ENCODE data around the gene RBKS.
"Not testable (repeated sequence)": the region's sequence is repeated elsewhere in the genome, so short reads cannot be mapped to it uniquely, and the experiment has no call there.

RBKS gene

DNA sequence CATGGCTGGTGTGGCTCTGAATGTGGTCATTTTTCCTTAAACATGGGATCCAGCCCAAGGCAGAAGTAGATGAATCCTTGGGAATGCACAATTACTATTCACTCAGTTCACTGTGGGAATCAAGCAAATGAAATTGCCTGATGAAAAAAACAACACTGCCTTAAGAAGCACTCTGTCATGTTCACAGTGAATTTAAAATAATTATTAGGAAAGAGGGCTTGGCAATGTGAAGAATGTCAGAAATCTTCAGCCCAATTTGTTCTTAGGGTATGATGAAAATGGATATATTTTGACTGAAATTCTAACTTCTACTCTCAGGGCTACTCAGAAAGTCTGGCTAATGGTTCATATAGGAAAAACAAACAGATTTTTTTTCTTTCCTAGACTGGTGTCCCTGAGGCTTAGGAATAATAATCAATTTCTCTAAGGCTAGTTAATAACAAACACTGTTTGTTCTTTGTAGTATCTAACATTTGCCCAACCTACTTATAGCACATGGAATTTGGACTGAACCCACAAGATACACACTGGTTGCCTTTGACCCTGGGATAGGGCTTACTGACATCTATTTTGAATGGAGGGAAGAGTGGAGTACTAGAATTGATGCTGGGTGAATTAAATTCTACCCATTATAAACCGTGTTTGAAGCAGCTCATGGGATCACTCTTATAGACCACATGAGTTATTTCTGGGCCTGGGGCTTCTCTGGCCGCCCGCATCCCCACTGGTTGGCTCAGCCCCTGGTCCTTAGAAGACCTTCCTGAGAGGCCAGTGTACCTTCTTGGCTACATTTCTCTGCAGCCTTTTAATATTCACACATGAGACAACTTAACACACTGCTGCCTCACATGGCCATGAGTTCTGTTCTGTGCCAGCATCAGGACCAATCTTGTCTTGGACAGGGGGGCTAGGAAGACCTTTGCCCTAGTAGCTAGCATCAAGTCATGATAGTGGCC, 127.0 kb downstream of the RBKS start:
- DNase-seq (ENCODE audit: low read depth in 2 of 2) = no peak

DNA sequence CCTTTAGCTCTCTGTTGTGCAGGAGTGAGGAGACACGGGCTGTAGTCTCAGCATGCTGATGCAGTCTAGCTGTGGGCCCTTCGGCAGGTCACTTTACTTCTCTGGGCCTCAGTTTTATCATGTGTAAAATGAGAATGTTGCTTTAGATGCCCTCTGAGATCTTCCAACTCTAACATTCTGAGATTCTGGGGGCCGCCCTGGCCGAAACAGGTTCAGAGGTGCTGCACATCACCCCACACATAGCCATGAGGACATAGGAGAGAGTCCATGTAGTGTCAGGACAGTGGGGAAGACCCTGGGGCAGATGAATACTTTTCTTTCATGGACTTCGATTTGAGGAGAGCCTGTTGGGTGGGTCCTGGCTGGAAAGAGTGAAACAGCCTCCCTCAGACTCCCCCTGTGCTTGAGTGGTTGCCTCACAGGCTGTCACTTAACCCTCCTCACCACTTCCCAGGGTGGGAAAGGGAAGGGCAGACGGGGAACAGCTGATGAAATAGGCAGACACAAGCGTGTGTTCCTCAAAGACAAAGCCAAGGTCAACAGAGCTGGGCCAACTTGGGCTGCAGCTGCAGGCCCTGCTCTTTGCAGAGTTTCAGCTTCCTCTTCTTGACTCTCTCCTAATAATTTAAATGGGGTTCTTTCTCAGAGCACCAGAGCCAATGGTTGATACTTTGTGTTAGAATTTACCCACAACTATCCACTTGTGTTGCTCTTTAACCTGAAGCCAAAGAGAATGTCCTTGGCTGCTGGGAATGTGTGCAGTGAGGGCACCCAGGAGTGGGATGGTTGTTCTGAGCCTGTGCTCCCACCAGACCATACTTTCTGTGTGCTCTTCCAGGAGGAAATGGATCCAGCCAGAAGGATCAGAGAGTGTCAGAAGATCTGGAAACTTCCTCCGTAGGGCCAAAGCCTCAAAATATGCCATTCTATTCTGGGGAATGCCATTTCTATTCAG, 133.4 kb downstream of the RBKS start:
- no peak for DNase-seq (ENCODE audit: low read depth in 2 of 2)

GRCh38 chr2:27756091-27756490, 134.1 kb downstream of the RBKS start:
- DNase-seq (ENCODE audit: low read depth in 2 of 2) = no peak

- no peak for DNase-seq (ENCODE audit: low read depth in 2 of 2)
These were observed 135.4 kb downstream of the RBKS start for GRCh38 chr2:27754831-27755230.

DNA sequence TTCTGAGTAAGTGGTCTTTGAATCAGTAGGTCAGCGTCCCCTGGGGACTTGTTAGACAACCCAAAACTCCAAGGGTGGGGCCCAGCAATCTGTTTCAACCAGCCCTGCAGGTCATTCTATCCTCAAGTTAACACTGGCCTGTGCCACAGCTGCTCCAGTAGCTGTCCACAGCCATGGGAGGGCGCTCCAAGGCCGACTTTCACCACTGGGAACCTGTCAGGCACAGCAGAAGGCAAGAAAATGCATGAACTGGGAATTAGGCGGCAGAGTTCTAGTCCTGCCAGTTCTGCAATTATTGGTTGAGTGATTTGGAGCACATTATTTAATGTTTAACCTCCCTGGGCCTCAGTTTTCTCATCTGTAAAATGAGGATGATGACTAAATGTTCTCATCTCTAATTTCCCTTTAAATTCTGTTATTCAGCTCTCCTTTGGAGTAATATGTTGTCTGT, 136.0 kb downstream of the RBKS start:
- peak; percentile 35 to 50 for DNase-seq (ENCODE audit: low read depth in 2 of 2)

GRCh38 chr2:27752551-27753237, 137.5 kb downstream of the RBKS start:
- no peak for DNase-seq (ENCODE audit: low read depth in 2 of 2)

DNA sequence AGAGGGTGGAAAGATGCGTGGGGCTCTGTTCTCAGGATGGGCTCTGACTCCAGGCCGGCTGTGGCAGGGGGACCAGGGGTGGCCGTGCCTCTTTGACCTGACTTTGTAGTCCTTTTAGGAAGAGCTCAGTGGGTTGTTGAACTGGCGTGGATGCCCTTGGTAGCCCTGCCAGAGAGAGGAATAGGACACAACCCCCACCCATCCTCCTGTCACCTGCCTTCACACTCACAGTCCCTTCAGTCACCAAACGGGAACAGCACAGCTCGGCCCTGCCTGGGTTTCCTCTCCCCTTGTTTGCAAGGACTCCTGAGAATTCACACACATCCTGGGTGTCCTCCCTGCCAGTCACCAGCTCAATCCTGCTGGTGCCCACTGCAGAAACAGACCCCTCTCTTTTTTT, 138.8 kb downstream of the RBKS start:
- no peak for DNase-seq (ENCODE audit: low read depth in 2 of 2)

DNA sequence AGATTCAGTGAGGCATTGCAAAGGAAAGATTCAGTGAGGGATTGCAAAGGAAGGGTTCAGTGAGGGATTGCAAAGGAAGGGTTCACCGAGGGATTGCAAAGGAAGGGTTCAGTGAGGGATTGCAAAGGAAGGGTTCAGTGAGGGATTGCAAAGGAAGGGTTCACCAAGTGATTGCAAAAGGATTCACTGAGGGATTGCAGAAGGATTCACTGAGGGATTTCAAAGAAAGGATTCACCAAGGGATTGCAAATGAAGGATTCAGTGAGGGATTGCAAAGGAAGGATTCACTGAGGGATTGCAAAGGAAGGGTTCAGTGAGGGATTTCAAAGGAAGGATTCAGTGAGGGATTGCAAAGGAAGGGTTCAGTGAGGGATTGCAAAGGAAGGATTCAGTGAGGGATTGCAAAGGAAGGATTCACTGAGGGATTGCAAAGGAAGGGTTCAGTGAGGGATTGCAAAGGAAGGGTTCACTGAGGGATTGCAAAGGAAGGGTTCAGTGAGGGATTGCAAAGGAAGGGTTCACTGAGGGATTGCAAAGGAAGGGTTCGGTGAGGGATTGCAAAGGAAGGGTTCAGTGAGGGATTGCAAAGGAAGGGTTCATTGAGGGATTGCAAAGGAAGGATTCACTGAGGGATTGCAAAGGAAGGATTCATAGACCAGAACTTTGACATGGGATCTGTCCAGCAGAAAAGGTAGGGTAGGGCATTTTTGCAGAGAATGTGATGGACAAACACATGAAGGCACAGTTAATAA, 141.2 kb downstream of the RBKS start:
- DNase-seq (ENCODE audit: low read depth in 2 of 2) = not testable (repeated sequence)

- DNase-seq (ENCODE audit: low read depth in 2 of 2) = no peak
These were observed 142.3 kb downstream of the RBKS start for GRCh38 chr2:27747827-27748352.

- DNase-seq (ENCODE audit: low read depth in 2 of 2) = no peak
These were observed 143.9 kb downstream of the RBKS start for GRCh38 chr2:27746325-27746724.

DNA sequence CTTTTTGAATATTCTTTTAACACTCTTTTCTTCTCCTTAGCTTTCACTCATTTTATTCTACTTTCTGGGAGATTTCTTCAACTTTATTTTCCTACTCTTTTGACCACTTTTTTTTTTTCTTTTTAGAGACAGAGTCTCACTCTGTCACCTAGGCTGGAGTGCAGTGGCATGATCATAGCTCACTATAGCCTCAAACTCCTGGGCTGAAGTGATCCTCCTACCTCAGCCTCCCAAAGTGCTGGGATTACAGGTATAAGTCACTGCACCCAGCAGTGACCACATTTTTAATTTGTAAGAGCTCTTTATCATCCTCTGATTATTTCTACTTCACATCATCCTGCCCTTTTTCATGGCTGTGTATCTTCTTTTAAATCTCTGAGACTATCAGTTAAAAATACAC, 144.7 kb downstream of the RBKS start:
- DNase-seq (ENCODE audit: low read depth in 2 of 2) = not testable (repeated sequence)

DNA sequence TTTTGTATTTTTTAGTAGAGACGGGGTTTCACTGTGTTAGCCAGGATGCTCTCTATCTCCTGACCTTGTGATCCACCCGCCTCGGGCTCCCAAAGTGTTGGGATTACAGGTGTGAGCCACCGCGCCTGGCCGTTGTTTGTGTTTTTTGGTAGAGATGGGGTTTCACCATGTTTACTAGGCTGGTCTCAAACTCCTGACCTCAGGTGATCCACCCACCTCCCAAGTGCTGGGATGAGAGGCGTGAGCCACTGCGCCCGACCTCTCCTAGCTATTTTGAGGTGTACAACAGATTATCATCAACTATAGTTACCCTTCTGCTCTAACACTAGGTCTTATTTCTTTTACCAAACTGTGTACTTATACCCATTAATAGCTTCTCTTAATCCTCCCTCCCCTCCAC, 147.6 kb downstream of the RBKS start:
- no peak for DNase-seq (ENCODE audit: low read depth in 2 of 2)

DNA sequence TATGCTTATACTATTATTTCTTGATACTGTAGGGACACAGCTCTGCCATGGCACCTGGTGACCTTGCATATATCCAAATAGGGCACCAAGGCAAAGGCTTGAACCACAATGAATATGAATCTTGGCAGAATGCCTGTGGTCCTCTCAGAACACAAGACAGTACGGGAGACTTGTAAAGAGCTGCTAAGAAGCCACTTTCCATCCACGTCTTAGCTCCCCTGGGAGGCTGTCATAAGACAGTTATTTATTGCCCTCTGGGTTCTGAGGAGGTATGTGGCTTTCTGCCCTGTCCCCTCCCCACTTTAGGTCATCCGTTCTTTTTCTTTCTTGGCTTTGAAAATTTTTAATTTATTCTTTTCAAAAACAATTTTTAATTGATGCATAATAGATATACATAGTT, 148.5 kb downstream of the RBKS start:
- no peak for DNase-seq (ENCODE audit: low read depth in 2 of 2)

DNA sequence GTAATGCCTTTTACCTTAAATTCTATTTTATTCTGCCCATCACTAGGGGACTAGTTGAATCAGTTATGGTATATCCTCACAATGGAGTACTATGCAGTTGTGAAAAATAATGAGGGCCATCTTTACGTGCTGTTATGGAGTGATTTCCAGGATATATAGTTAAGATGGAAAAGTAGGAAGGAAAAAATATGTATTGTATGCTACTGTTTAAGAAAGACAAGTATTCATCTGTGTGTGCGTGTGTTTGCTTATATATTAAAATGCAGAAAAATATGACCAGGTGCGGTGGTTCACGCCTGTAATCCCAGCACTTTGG, 151.2 kb downstream of the RBKS start:
- no peak for DNase-seq (ENCODE audit: low read depth in 2 of 2)

- no peak for DNase-seq (ENCODE audit: low read depth in 2 of 2)
These were observed 151.7 kb downstream of the RBKS start for GRCh38 chr2:27738349-27739057.

DNA sequence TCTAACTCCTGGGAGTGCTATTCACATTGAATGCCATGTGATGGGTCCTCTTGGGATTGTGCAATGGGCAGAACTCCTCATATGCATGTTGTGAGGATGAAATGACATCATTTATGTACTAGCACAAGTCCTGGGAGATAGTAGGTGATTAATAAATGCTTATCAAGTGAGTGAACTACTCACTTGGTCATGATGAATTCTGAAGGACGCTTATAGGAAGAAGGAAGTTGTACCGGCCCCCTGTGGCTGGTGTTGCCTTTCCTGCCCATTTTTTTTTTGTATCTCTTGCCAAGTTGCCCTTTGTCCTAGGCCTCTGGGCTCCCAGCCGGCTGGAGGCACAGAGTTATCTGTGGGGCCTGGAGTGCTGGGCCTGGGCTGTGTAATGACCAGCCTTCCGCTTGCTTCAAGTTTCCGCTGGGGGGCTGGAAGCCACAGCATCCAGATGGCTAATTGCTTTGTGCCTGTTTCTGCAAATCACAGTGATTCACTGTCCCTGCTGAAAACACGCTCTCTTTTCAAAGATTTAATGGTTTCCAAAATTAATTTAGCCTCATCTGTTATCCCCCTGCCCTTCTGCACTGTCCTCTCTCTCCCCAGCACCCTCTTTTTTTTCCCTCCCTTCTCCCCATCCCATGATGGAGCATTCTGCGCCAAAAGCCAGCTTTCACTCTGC, 152.4 kb downstream of the RBKS start:
- no peak for DNase-seq (ENCODE audit: low read depth in 2 of 2)

DNA sequence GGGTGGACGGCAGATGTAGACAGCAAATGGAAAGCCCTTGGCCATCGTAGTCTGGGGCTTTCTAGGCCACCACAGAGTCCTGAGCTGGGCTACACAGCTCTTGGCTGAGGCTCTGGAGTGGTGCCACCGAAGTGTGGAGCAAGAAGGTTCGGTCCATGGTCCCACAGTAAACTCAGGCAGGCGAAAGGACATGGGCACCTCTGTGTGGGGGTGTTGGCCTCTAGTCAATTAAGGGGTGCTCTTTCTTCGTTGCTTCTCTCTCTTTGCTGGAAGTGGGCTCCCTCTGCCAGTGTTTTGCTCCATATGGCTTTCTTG, 153.3 kb downstream of the RBKS start:
- DNase-seq (ENCODE audit: low read depth in 2 of 2) = no peak

GRCh38 chr2:27736031-27736889, 153.9 kb downstream of the RBKS start:
- DNase-seq (ENCODE audit: low read depth in 2 of 2) = no peak
